ENCODE data around the gene PIK3R6.

The PIK3R6 gene

GRCh38 chr17:8799570-8800212 lies 67.8 kb downstream of the PIK3R6 start:
- TF ChIP-seq, protein P1, sequence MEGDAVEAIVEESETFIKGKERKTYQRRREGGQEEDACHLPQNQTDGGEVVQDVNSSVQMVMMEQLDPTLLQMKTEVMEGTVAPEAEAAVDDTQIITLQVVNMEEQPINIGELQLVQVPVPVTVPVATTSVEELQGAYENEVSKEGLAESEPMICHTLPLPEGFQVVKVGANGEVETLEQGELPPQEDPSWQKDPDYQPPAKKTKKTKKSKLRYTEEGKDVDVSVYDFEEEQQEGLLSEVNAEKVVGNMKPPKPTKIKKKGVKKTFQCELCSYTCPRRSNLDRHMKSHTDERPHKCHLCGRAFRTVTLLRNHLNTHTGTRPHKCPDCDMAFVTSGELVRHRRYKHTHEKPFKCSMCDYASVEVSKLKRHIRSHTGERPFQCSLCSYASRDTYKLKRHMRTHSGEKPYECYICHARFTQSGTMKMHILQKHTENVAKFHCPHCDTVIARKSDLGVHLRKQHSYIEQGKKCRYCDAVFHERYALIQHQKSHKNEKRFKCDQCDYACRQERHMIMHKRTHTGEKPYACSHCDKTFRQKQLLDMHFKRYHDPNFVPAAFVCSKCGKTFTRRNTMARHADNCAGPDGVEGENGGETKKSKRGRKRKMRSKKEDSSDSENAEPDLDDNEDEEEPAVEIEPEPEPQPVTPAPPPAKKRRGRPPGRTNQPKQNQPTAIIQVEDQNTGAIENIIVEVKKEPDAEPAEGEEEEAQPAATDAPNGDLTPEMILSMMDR (IDR thresholded peaks at IDR 0.05): no peak
- Histone ChIP-seq H3K4me3 (no peak overlapping the region), H3K27ac (no peak overlapping the region)
- peak; percentile 46 for DNase-seq (ENCODE audit: low spot score)

- TF ChIP-seq, protein P1 (IDR thresholded peaks at IDR 0.05): no peak
- Histone ChIP-seq H3K4me3 (peak within 1 kb of the TSS; percentile 38), H3K27ac (no peak within 1 kb of the TSS)
- DNase-seq (ENCODE audit: low spot score): peak; percentile 43
Measured at GRCh38 chr17:8798846-8799569, 68.5 kb downstream of the PIK3R6 start, which contains the start of gene MFSD6L. MFSD6L (minus strand) TSS chr17:8799365; CDS start chr17:8799120, 245 bp downstream.

- TF ChIP-seq, protein P1 (IDR thresholded peaks at IDR 0.05): no peak
- peak; percentile 64 for DNase-seq (ENCODE audit: low spot score)
- no peak overlapping the region for H3K4me3 ChIP-seq
- H3K27ac ChIP-seq: no peak overlapping the region
Measured at GRCh38 chr17:8798176-8798845, 69.2 kb downstream of the PIK3R6 start.

- H3K27ac ChIP-seq: no peak overlapping the region
- TF ChIP-seq, protein P1 (IDR thresholded peaks at IDR 0.05): no peak
- DNase-seq (ENCODE audit: low spot score): peak; percentile 62
Measured at GRCh38 chr17:8797621-8798175, 69.8 kb downstream of the PIK3R6 start.

DNA sequence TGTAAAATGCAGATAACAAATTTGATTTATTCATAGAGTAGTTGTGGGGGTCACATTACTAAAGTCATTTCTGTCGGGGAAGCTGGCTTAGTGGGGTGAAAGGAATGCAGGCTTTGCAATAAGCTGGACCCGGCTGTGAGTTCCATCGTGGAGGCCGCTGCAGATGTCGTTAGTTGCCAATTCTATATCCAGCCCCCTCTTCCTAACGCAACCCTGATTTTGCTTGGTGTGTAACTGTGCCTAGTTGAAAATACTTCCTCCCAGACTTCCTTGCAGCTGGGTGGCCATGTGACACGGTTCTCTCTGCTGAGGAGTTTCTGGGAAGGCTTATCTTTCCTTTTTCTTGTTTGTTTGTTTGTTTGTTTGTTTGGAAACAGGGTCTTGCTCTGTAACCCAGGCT lies 72.8 kb downstream of the PIK3R6 start:
- DNase-seq (ENCODE audit: low spot score): no peak
- TF ChIP-seq, protein P1 (IDR thresholded peaks at IDR 0.05): no peak
- no peak overlapping the region for H3K27ac ChIP-seq
- H3K4me3 ChIP-seq: no peak overlapping the region

More at GRCh38 chr17:8797621-8798175, 69.8 kb downstream of the PIK3R6 start:
- no peak overlapping the region for H3K4me3 ChIP-seq

GRCh38 chr17:8793649-8794048 lies 73.8 kb downstream of the PIK3R6 start:
- TF ChIP-seq, protein P1 (IDR thresholded peaks at IDR 0.05): no peak
- no peak for DNase-seq (ENCODE audit: low spot score)
- Histone ChIP-seq H3K4me3 (no peak overlapping the region), H3K27ac (no peak overlapping the region)

Measured in coronary artery (tissue), 2 donors.